Neural crest cell (in vitro differentiated cells): ENCODE data around the gene TANC1. TPM values are rescaled to one million over a fixed set of nuclear protein-coding genes. Genes with fewer than 3 reads are reported as not detected.

Experiments used
- DNase-seq: peaks from one replicate; pipeline ENCODE4 v3.0.0; 2021; ENCODE audit warnings: low read depth, mixed read lengths, low spot score
- H3K27ac Mint-ChIP-seq: one replicate; pipeline ENCODE4 v1.8.0; 2021; ENCODE audit warnings: mild to moderate bottlenecking, mixed read lengths; ENCODE audit not compliant: unreplicated experiment
- H3K27me3 Mint-ChIP-seq: 2 replicates; pipeline ENCODE4 v1.8.0; 2021; ENCODE audit warnings: low read depth, mild to moderate bottlenecking, mixed read lengths
- H3K36me3 Mint-ChIP-seq: 2 replicates; pipeline ENCODE4 v1.8.0; 2021; ENCODE audit warnings: low read depth, mild to moderate bottlenecking, mixed read lengths
- H3K4me1 Mint-ChIP-seq: 2 replicates; pipeline ENCODE4 v1.8.0; 2021; ENCODE audit warnings: mixed read lengths
- H3K4me3 Mint-ChIP-seq: one replicate; pipeline ENCODE4 v1.8.0; 2021; ENCODE audit warnings: mild to moderate bottlenecking, mixed read lengths
- H3K9me3 Mint-ChIP-seq: 2 replicates; pipeline ENCODE4 v1.8.0; 2021; ENCODE audit warnings: mixed read lengths
- total RNA-seq: library from RNA; stranded (reverse); gene quantifications from 2 replicates; pipeline ENCODE4 v1.2.1, GENCODE V29; 2021
- TF ChIP-seq, protein P1 (sequence below): fragments of 200-600 bp; sonication (generic); conservative IDR thresholded peaks from 2 replicates; pipeline ENCODE4 v1.5.0; 2021; ENCODE audit warnings: antibody characterized with exemption, mild to moderate bottlenecking

Gene TANC1
- total RNA-seq, 1 donor from 2014 or later, result 13.2 TPM

- Mint-ChIP-seq H3K27ac (no peak overlapping the region), H3K4me3 (no peak overlapping the region), H3K4me1 (peaks cover 27% of the 10 kb centered on the region), H3K9me3 (peaks cover 10% of the 10 kb centered on the region), H3K36me3 (no peaks in the 10 kb centered on the region), H3K27me3 (no peaks in the 10 kb centered on the region)
- no peak for DNase-seq
- TF ChIP-seq, protein P1, sequence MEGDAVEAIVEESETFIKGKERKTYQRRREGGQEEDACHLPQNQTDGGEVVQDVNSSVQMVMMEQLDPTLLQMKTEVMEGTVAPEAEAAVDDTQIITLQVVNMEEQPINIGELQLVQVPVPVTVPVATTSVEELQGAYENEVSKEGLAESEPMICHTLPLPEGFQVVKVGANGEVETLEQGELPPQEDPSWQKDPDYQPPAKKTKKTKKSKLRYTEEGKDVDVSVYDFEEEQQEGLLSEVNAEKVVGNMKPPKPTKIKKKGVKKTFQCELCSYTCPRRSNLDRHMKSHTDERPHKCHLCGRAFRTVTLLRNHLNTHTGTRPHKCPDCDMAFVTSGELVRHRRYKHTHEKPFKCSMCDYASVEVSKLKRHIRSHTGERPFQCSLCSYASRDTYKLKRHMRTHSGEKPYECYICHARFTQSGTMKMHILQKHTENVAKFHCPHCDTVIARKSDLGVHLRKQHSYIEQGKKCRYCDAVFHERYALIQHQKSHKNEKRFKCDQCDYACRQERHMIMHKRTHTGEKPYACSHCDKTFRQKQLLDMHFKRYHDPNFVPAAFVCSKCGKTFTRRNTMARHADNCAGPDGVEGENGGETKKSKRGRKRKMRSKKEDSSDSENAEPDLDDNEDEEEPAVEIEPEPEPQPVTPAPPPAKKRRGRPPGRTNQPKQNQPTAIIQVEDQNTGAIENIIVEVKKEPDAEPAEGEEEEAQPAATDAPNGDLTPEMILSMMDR, result no peak
Measured at GRCh38 chr2:158926478-158926948, 41.9 kb upstream of the TANC1 start.

- TF ChIP-seq, protein P1, result no peak
- no peak overlapping the region for H3K27ac Mint-ChIP-seq
- H3K27me3 Mint-ChIP-seq, result no peaks in the 10 kb centered on the region
- H3K36me3 Mint-ChIP-seq, result no peaks in the 10 kb centered on the region
- peaks cover 21% of the 10 kb centered on the region for H3K4me1 Mint-ChIP-seq
- DNase-seq, result no peak
- peaks cover 10% of the 10 kb centered on the region for H3K9me3 Mint-ChIP-seq
- H3K4me3 Mint-ChIP-seq, result no peak overlapping the region
Measured at GRCh38 chr2:158928515-158928914, 39.9 kb upstream of the TANC1 start.

GRCh38 chr2:158928965-158929364 is 39.5 kb upstream of the TANC1 start:
- H3K36me3 Mint-ChIP-seq, result no peaks in the 10 kb centered on the region
- H3K9me3 Mint-ChIP-seq, result peaks cover 10% of the 10 kb centered on the region
- TF ChIP-seq, protein P1, result no peak
- H3K27ac Mint-ChIP-seq, result no peak overlapping the region
- no peak for DNase-seq
- H3K27me3 Mint-ChIP-seq, result no peaks in the 10 kb centered on the region
- H3K4me3 Mint-ChIP-seq, result no peak overlapping the region
- H3K4me1 Mint-ChIP-seq, result peaks cover 17% of the 10 kb centered on the region

- TF ChIP-seq, protein P1, result no peak
- Mint-ChIP-seq H3K4me3 (no peak overlapping the region), H3K27ac (peak overlapping the region; percentile 1), H3K27me3 (no peaks in the 10 kb centered on the region), H3K9me3 (peaks cover 7% of the 10 kb centered on the region), H3K36me3 (no peaks in the 10 kb centered on the region), H3K4me1 (peaks cover 14% of the 10 kb centered on the region)
- no peak for DNase-seq
Measured at GRCh38 chr2:158931572-158931971, 36.9 kb upstream of the TANC1 start.

GRCh38 chr2:158932131-158932645 is 36.3 kb upstream of the TANC1 start:
- Mint-ChIP-seq H3K9me3 (peaks cover 7% of the 10 kb centered on the region), H3K27me3 (no peaks in the 10 kb centered on the region), H3K27ac (peak overlapping the region; percentile 1), H3K4me1 (peaks cover 14% of the 10 kb centered on the region), H3K4me3 (no peak overlapping the region), H3K36me3 (no peaks in the 10 kb centered on the region)
- no peak for DNase-seq
- TF ChIP-seq, protein P1, result no peak
